HCT116 (cell line): ENCODE results near the gene ARL9.

Source experiments
- CTCF ChIP-seq, 3 experiments: fragments of 200-600 bp in 1 of 3; sonication (generic) in 1 of 3; IDR thresholded peaks in 2 of 3; conservative IDR thresholded peaks in 1 of 3; 2 replicates each; pipeline ENCODE4 v1.5.1; 2012 to 2017; ENCODE audit warnings: low read depth in 2 of 3, low read length in 2 of 3, antibody characterized with exemption in 1 of 3, borderline replicate concordance in 1 of 3, control low read depth in 1 of 3, mild to moderate bottlenecking in 1 of 3, mixed read lengths in 1 of 3, mixed run types in 1 of 3, moderate library complexity in 1 of 3; ENCODE audit not compliant: insufficient read depth in 1 of 3
- ELF1 ChIP-seq: IDR thresholded peaks from 2 replicates; pipeline ENCODE4 v1.6.1; 2012; ENCODE audit warnings: low read depth, borderline replicate concordance
- EZH2 ChIP-seq: fragments of 200-600 bp; sonication (generic); IDR thresholded peaks from 2 replicates; pipeline ENCODE4 v1.6.1; 2017; ENCODE audit warnings: antibody characterized with exemption, mixed run types
- EZH2phosphoT487 ChIP-seq: fragments of 200-600 bp; IDR thresholded peaks from 2 replicates; pipeline ENCODE4 v1.6.1; 2018; ENCODE audit warnings: antibody characterized with exemption, borderline replicate concordance
- POLR2A ChIP-seq: IDR thresholded peaks from 2 replicates; pipeline ENCODE4 v1.7.0; 2011; ENCODE audit warnings: borderline replicate concordance; ENCODE audit not compliant: insufficient read depth, insufficient read length; ENCODE audit errors: extremely low read depth
- POLR2AphosphoS5 ChIP-seq: IDR thresholded peaks from 2 replicates; pipeline ENCODE4 v1.6.1; 2011; ENCODE audit warnings: mild to moderate bottlenecking, low read depth, low read length, moderate library complexity
- RAD21 ChIP-seq: IDR thresholded peaks from 2 replicates; pipeline ENCODE4 v1.6.1; 2012; ENCODE audit warnings: low read depth, mild to moderate bottlenecking
- SP1 ChIP-seq: IDR thresholded peaks from 2 replicates; pipeline ENCODE4 v1.6.1; 2012; ENCODE audit warnings: low read depth
- ZBTB33 ChIP-seq: IDR thresholded peaks from 2 replicates; pipeline ENCODE4 v1.6.1; 2011; ENCODE audit warnings: mild to moderate bottlenecking, low read length, moderate library complexity; ENCODE audit not compliant: insufficient replicate concordance; ENCODE audit errors: extremely low read depth
- ZNF274 ChIP-seq: fragments of 200-500 bp; sonication (Bioruptor generic); IDR thresholded peaks from 2 replicates; pipeline ENCODE4 v1.6.1; 2014; ENCODE audit warnings: mild to moderate bottlenecking, low read depth, low read length, inconsistent platforms
- TF ChIP-seq, protein P1 (sequence below): IDR thresholded peaks from 2 replicates; pipeline ENCODE4 v1.6.1; 2012

DNA sequence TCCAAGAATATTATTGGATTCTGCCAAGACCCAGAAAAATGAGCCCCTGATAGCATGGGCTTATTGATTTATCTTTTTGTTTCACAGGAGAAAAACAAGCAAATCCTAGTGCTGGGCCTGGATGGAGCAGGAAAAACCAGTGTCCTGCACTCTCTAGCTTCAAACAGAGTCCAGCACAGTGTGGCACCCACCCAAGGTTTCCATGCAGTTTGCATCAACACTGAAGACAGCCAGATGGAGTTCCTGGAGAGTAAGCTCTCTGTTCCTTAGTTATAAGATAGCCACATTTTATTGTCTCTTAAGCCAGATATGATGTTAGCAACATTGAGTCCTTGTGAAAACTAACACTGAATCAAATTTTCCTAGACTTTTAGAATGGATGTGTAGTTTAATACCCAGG lies 5.5 kb downstream of the ARL9 start:
- TF ChIP-seq CTCF (IDR thresholded peaks at IDR 0.05 in 2 of 3, conservative IDR thresholded peaks at IDR 0.05 in 1 of 3; ENCODE audit: borderline replicate concordance in 1 of 3, insufficient read depth in 1 of 3, low read depth in 2 of 3, low read length in 2 of 3) (no peak), RAD21 (no peak), EZH2 (no peak), EZH2phosphoT487 (no peak), POLR2A (no peak), POLR2AphosphoS5 (no peak), SP1 (no peak), ELF1 (no peak), ZNF274 (no peak), ZBTB33 (no peak)
- TF ChIP-seq, protein P1, sequence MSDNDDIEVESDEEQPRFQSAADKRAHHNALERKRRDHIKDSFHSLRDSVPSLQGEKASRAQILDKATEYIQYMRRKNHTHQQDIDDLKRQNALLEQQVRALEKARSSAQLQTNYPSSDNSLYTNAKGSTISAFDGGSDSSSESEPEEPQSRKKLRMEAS, result no peak
